SK-N-SH (cell line): Measurements from ENCODE around the gene KIF13A. TPM values are rescaled to one million over a fixed set of nuclear protein-coding genes. Genes with fewer than 3 reads are reported as not detected.

Experiments
- CTCF ChIA-PET: fragments of 300-600, 350-600 bp; formaldehyde crosslinking; extraction: SDS; loops from one replicate; lab custom pipeline; 2021; lab: Yijun Ruan, JAX
- POLR2A ChIA-PET: fragments of 350-600 bp; sonication (Branson Sonifier 250); formaldehyde crosslinking; extraction: SDS; loops from one replicate; lab custom pipeline; 2020; ENCODE audit warnings: antibody characterized with exemption, inconsistent platforms; lab: Yijun Ruan, JAX
- DNase-seq: peaks from one replicate; pipeline ENCODE4 v3.0.0; 2012
- H2AFZ ChIP-seq: fragments of 200-600 bp; sonication (generic); 2 replicates; pipeline ENCODE4 v1.8.1; 2016; ENCODE audit warnings: antibody characterized with exemption, mild to moderate bottlenecking, low read depth
- H3F3A ChIP-seq: fragments of 200-600 bp; sonication (generic); replicated peaks from 2 replicates; pipeline ENCODE3; 2016; ENCODE audit warnings: antibody characterized with exemption, mild to moderate bottlenecking; ENCODE audit not compliant: insufficient read depth
- H3K27ac ChIP-seq, 2 experiments: fragments of 200-500 bp in 1 of 2; fragments of 200-600 bp in 1 of 2; sonication (Bioruptor generic) in 1 of 2; sonication (generic), shearing (Covaris generic) in 1 of 2; 2 replicates each; pipeline versions ENCODE4 v1.5.1 to v1.6.1; 2014 to 2016; ENCODE audit warnings: low read depth in 2 of 2, inconsistent platforms in 1 of 2, low read length in 1 of 2, mild to moderate bottlenecking in 1 of 2, mixed read lengths in 1 of 2
- H3K27me3 ChIP-seq: fragments of 200-600 bp; sonication (generic), shearing (Covaris generic); 2 replicates; pipeline ENCODE4 v1.6.1; 2016; ENCODE audit warnings: mixed run types; ENCODE audit not compliant: insufficient read depth
- H3K36me3 ChIP-seq, 2 experiments: fragments of 200-500 bp in 1 of 2; fragments of 200-600 bp in 1 of 2; sonication (Bioruptor generic) in 1 of 2; sonication (generic) in 1 of 2; replicated peaks in 1 of 2; 2 replicates each; pipeline versions ENCODE3 to v1.5.1; 2014 to 2016; ENCODE audit warnings: low read length in 1 of 2, mild to moderate bottlenecking in 1 of 2; ENCODE audit not compliant: insufficient read depth in 2 of 2, control insufficient read depth in 1 of 2
- H3K4me1 ChIP-seq, 2 experiments: fragments of 200-500 bp in 1 of 2; fragments of 200-600 bp in 1 of 2; sonication (Bioruptor generic) in 1 of 2; sonication (generic), shearing (Covaris generic) in 1 of 2; 2 replicates each; pipeline versions ENCODE4 v1.5.1 to v1.6.1; 2014 to 2016; ENCODE audit warnings: low read depth in 1 of 2, low read length in 1 of 2, mixed run types in 1 of 2; ENCODE audit not compliant: insufficient read depth in 2 of 2, control insufficient read depth in 1 of 2
- H3K4me2 ChIP-seq: fragments of 200-600 bp; sonication (generic), shearing (Covaris generic); 2 replicates; pipeline ENCODE4 v1.6.1; 2017; ENCODE audit warnings: mixed run types
- H3K4me3 ChIP-seq, 2 experiments: fragments of 200-500 bp in 1 of 2; fragments of 200-600 bp in 1 of 2; sonication (Bioruptor generic) in 1 of 2; sonication (generic), shearing (Covaris generic) in 1 of 2; 2 replicates each; pipeline versions ENCODE4 v1.5.1 to v1.8.1; 2014 to 2016; ENCODE audit warnings: low read depth in 2 of 2, inconsistent platforms in 1 of 2, low read length in 1 of 2, mild to moderate bottlenecking in 1 of 2, mixed read lengths in 1 of 2, moderate library complexity in 1 of 2
- H3K79me2 ChIP-seq: fragments of 200-600 bp; sonication (generic); 2 replicates; pipeline ENCODE4 v1.8.1; 2017; ENCODE audit warnings: mild to moderate bottlenecking; ENCODE audit not compliant: insufficient read depth
- H3K9ac ChIP-seq: fragments of 200-600 bp; sonication (generic); 2 replicates; pipeline ENCODE4 v1.6.1; 2017; ENCODE audit warnings: mixed run types
- H3K9me2 ChIP-seq: fragments of 200-600 bp; sonication (generic); 2 replicates; pipeline ENCODE4 v1.6.1; 2017; ENCODE audit warnings: mixed run types
- H3K9me3 ChIP-seq: fragments of 200-600 bp; sonication (generic); 2 replicates; pipeline ENCODE4 v1.6.1; 2017; ENCODE audit warnings: mixed run types, mild to moderate bottlenecking, moderate library complexity
- H4K20me1 ChIP-seq: fragments of 200-600 bp; sonication (generic); 2 replicates; pipeline ENCODE4 v1.6.1; 2017; ENCODE audit warnings: mild to moderate bottlenecking, mixed run types; ENCODE audit not compliant: insufficient read depth
- CHD2 ChIP-seq: fragments of 150-350 bp; IDR thresholded peaks from 2 replicates; pipeline ENCODE4 v1.6.1; 2018; ENCODE audit warnings: low read length; ENCODE audit not compliant: partially characterized antibody
- CTCF ChIP-seq: fragments of 200-600 bp; sonication (generic); IDR thresholded peaks from 2 replicates; pipeline ENCODE4 v1.6.1; 2017; ENCODE audit warnings: antibody characterized with exemption, mild to moderate bottlenecking, moderate library complexity
- ELF1 ChIP-seq: IDR thresholded peaks from 2 replicates; pipeline ENCODE4 v1.4.0; 2012
- EP300 ChIP-seq, 2 experiments: IDR thresholded peaks; 2 replicates each; pipeline versions ENCODE4 v1.4.0 to v1.6.1; 2012; ENCODE audit warnings: borderline replicate concordance in 1 of 2, low read depth in 1 of 2, low read length in 1 of 2
- EZH2phosphoT487 ChIP-seq: fragments of 200-600 bp; sonication (generic); IDR thresholded peaks from 2 replicates; pipeline ENCODE4 v1.6.1; 2017; ENCODE audit warnings: low read depth, mixed run types, mild to moderate bottlenecking, antibody characterized with exemption, moderate library complexity, borderline replicate concordance
- FOXJ3 ChIP-seq: sonication (generic); formaldehyde crosslinking; IDR thresholded peaks from 2 replicates; pipeline ENCODE4 v1.5.1; 2020; ENCODE audit warnings: mild to moderate bottlenecking, missing genetic modification reagents
- FOXM1 ChIP-seq: IDR thresholded peaks from 2 replicates; pipeline ENCODE4 v1.4.0; 2012; ENCODE audit warnings: low read depth, mild to moderate bottlenecking
- IRF3 ChIP-seq: fragments of 150-350 bp; IDR thresholded peaks from 2 replicates; pipeline ENCODE4 v1.6.1; 2016; ENCODE audit warnings: mild to moderate bottlenecking, low read depth, low read length
- JUND ChIP-seq: IDR thresholded peaks from 2 replicates; pipeline ENCODE4 v1.4.0; 2012
- MEF2A ChIP-seq: IDR thresholded peaks from 2 replicates; pipeline ENCODE4 v1.4.0; 2012; ENCODE audit warnings: low read depth, borderline replicate concordance
- MXI1 ChIP-seq: IDR thresholded peaks from 2 replicates; pipeline ENCODE4 v1.6.1; 2012; ENCODE audit warnings: mild to moderate bottlenecking, low read depth, low read length, improper control_type of control experiment
- NFIC ChIP-seq: IDR thresholded peaks from 2 replicates; pipeline ENCODE4 v1.4.0; 2012; ENCODE audit warnings: borderline replicate concordance
- RAD21 ChIP-seq: IDR thresholded peaks from 2 replicates; pipeline ENCODE4 v1.6.1; 2012; ENCODE audit warnings: mild to moderate bottlenecking, low read length
- RCOR1 ChIP-seq: fragments of 150-350 bp; IDR thresholded peaks from 2 replicates; pipeline ENCODE4 v1.6.1; 2017; ENCODE audit warnings: antibody characterized with exemption, low read length
- RFX5 ChIP-seq: IDR thresholded peaks from 2 replicates; pipeline ENCODE4 v1.6.1; 2012; ENCODE audit warnings: mild to moderate bottlenecking, improper control_type of control experiment, low read length
- TAF1 ChIP-seq: IDR thresholded peaks from 2 replicates; pipeline ENCODE4 v1.6.1; 2012; ENCODE audit warnings: low read depth, mild to moderate bottlenecking, low read length, moderate library complexity, borderline replicate concordance
- TEAD4 ChIP-seq: IDR thresholded peaks from 2 replicates; pipeline ENCODE4 v1.4.0; 2012; ENCODE audit warnings: mild to moderate bottlenecking, borderline replicate concordance; ENCODE audit not compliant: insufficient read depth
- USF1 ChIP-seq: IDR thresholded peaks from 2 replicates; pipeline ENCODE4 v1.4.0; 2012; ENCODE audit warnings: low read depth, borderline replicate concordance
- YY1 ChIP-seq: IDR thresholded peaks from 2 replicates; pipeline ENCODE4 v1.4.0; 2012; ENCODE audit warnings: low read depth, mild to moderate bottlenecking
- ZBTB33 ChIP-seq: IDR thresholded peaks from 2 replicates; pipeline ENCODE4 v1.4.0; 2012; ENCODE audit warnings: low read depth, borderline replicate concordance
- whole genome bisulfite sequencing: methylation state at CpG from one replicate; pipeline ENCODE4 v1.1.6; 2017; ENCODE audit warnings: low lambda C conversion rate; 5-methylcytosine and 5-hydroxymethylcytosine counted together
- polyA plus RNA-seq, 3 experiments: library from polyadenylated mRNA; depleted of rRNA; stranded (reverse); fragments of >200 nt; gene quantifications; 2 replicates each; pipeline ENCODE4 v1.2.3, GENCODE V29; 2012

Gene KIF13A
- polyA plus RNA-seq (2012; rRNA removed) = 18.2 and 23.1 TPM in 2 replicates
- 20.1 and 21.5 TPM in 2 replicates for polyA plus RNA-seq (2012; cell fraction: cytosol; rRNA removed)
- 14.1 and 23.0 TPM in 2 replicates for polyA plus RNA-seq (2012; cell fraction: nucleus; rRNA removed)

- H3K9ac ChIP-seq = peak within 1 kb of the TSS; percentile 92
- peaks cover 0 to 9% of the 10 kb centered on the region in 2 experiments for H3K36me3 ChIP-seq
- peaks cover 5 to 7% of the 10 kb centered on the region in 2 experiments for H3K4me1 ChIP-seq
- peaks cover 27% of the 10 kb centered on the region for H4K20me1 ChIP-seq
- H3K4me3 ChIP-seq = peak within 1 kb of the TSS; percentile 69 to 77
- peak within 1 kb of the TSS; percentile 92 for H3K4me2 ChIP-seq
- TF ChIP-seq MXI1 (no peak), MEF2A (no peak), RCOR1 (no peak), FOXM1 (no peak), TEAD4 (no peak), EZH2phosphoT487 (no peak), IRF3 (no peak), RFX5 (no peak), ZBTB33 (no peak), CTCF (no peak), ELF1 (no peak), CHD2 (no peak), JUND (no peak), FOXJ3 (CRISPR knock-in tag) (no peak), TAF1 (no peak), NFIC (no peak), RAD21 (no peak), EP300 (IDR thresholded peaks at IDR 0.05; ENCODE audit: borderline replicate concordance in 1 of 2, low read depth in 1 of 2, low read length in 1 of 2) (no peak), YY1 (no peak), USF1 (no peak)
- DNase-seq = no peak
- peaks cover 16% of the 10 kb centered on the region for H3F3A ChIP-seq
- CTCF ChIA-PET = interaction anchor here (1.1 to 1.3 kb wide), 3 partner anchors 22 to 131 kb away, joined by 3 to 4 read pairs (median 3); no protein-coding TSS in a partner anchor
- peak within 1 kb of the TSS; percentile 86 to 87 for H3K27ac ChIP-seq
- H2AFZ ChIP-seq = peak within 1 kb of the TSS; percentile 86
- peaks cover 52% of the 10 kb centered on the region for H3K79me2 ChIP-seq
- H3K9me2 ChIP-seq = no peaks in the 10 kb centered on the region
- H3K9me3 ChIP-seq = no peaks in the 10 kb centered on the region
- H3K27me3 ChIP-seq = no peaks in the 10 kb centered on the region
- POLR2A ChIA-PET = interaction anchor here (0.8 kb wide), 1 partner anchor 265 kb away, joined by 3 read pairs; no protein-coding TSS in a partner anchor
- WGBS = no CpG with 5 or more reads among the region's 54 CpGs
Observed at GRCh38 chr6:17987447-17987696, at the start of gene KIF13A. Gene KIF13A, minus strand, starts transcription at chr6:17987635. Its CDS starts 172 bp downstream, at chr6:17987463.
